ENCODE measurements around the gene MTUS2. TPM values are rescaled to one million over a fixed set of nuclear protein-coding genes. Genes with fewer than 3 reads are reported as not detected.

MTUS2 gene
- total and polyA plus RNA-seq, 4 donors = under 0.01 to 0.70 (median 0.15) TPM

DNA sequence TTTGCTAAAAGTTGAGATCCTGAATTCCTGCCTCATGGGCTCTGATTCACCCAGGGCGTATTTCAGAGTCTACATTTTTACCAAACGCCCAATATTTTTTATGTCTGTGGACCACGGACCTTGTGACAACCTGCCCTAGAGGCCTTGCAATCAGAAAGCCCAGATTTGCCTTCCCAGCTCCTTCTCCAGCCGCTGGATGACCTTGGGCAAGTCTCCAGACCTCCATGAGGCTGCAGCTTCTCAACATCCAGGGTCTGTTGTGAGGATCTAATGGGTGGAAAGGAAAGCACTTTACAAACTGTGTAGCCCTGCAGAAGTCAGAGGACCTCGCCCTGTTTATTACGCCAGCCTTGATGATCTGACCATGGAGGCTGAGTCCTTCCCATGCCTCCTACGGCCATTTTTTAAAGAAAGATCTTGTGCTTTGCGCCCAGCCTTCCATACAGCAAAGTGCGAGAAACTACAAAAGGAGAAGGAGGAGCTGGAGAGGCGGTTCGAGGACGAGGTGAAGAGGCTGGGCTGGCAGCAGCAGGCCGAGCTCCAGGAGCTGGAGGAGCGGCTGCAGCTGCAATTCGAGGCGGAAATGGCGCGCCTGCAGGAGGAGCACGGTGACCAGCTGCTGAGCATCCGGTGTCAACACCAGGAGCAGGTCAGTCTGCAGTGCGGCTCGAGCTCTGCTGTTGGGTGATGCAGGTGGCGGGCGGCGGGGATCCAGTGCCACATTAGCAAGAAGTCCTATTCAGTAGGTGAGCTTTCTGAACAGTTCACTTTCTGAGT lies 659.8 kb downstream of the MTUS2 start:
- no peak for DNase-seq (ENCODE audit: low spot score)
- H3K9ac ChIP-seq (ENCODE audit: low read depth in 1 of 2, low read length in 2 of 2) = no peak overlapping the region
- H3K4me3 ChIP-seq (ENCODE audit: low read depth in 1 of 3, low read length in 3 of 3) = no peak overlapping the region
- peaks cover 0 to 3% (median 0%) of the 10 kb centered on the region in 4 donors for H3K27me3 ChIP-seq (ENCODE audit: control insufficient read depth in 4 of 4, insufficient read depth in 4 of 4, low read length in 3 of 4)
- WGBS = 84% methylated on average over 25 of the region's 25 CpGs
- H3K9me3 ChIP-seq (ENCODE audit: control insufficient read depth in 4 of 4, low read length in 3 of 4) = no peaks in the 10 kb centered on the region
- no peak overlapping the region for H3K27ac ChIP-seq (ENCODE audit: low read depth in 1 of 2, low read length in 2 of 2)
- no peak for TF ChIP-seq FOXA2 (IDR thresholded peaks at IDR 0.05)
- TF ChIP-seq, protein P1, sequence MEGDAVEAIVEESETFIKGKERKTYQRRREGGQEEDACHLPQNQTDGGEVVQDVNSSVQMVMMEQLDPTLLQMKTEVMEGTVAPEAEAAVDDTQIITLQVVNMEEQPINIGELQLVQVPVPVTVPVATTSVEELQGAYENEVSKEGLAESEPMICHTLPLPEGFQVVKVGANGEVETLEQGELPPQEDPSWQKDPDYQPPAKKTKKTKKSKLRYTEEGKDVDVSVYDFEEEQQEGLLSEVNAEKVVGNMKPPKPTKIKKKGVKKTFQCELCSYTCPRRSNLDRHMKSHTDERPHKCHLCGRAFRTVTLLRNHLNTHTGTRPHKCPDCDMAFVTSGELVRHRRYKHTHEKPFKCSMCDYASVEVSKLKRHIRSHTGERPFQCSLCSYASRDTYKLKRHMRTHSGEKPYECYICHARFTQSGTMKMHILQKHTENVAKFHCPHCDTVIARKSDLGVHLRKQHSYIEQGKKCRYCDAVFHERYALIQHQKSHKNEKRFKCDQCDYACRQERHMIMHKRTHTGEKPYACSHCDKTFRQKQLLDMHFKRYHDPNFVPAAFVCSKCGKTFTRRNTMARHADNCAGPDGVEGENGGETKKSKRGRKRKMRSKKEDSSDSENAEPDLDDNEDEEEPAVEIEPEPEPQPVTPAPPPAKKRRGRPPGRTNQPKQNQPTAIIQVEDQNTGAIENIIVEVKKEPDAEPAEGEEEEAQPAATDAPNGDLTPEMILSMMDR (IDR thresholded peaks at IDR 0.05; ENCODE audit: low read depth, low read length, missing input control) = no peak
- no peak for TF ChIP-seq RAD21 (IDR thresholded peaks at IDR 0.05)
- TF ChIP-seq, protein P2, sequence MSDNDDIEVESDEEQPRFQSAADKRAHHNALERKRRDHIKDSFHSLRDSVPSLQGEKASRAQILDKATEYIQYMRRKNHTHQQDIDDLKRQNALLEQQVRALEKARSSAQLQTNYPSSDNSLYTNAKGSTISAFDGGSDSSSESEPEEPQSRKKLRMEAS (IDR thresholded peaks at IDR 0.05) = no peak
- H3K36me3 ChIP-seq (ENCODE audit: control insufficient read depth in 4 of 4, insufficient read depth in 3 of 4, low read depth in 1 of 4, low read length in 3 of 4) = no peaks in the 10 kb centered on the region
- H3K4me1 ChIP-seq (ENCODE audit: control insufficient read depth in 4 of 4, insufficient read depth in 4 of 4, low read length in 3 of 4) = no peaks in the 10 kb centered on the region

DNA sequence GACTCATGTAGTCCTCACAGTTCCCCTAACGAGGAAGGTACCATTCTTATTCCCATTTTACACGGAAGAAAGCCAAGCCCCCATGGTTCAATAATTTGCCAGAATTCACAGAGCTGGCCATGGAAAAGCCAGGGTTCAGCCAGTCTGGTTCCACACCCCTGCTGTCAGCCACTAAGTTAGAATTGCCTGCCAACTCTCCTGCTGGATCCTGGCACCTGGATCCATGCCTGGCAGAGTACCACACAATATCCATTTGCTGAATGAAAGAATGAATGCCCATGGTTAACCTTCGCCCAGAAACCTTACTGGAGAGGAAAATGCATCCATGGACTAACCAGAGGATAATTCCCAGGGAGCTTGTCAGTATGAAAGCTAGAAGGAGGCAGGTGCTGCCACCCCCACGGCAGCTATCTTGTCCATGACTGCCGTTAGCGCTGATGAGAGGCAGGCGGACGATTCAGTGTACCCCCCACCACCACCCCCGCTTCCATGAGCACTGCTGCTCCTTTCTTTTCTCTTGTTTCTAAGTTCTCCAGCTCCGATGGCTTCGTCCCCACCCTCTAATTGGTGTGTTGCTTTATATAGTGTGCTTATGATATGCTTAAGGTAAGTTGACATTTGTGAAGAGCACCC lies 660.9 kb downstream of the MTUS2 start:
- Histone ChIP-seq H3K4me1 (ENCODE audit: control insufficient read depth in 4 of 4, insufficient read depth in 4 of 4, low read length in 3 of 4) (no peaks in the 10 kb centered on the region), H3K4me3 (ENCODE audit: low read depth in 1 of 3, low read length in 3 of 3) (no peak overlapping the region)
- TF ChIP-seq EGR1 (IDR thresholded peaks at IDR 0.05; ENCODE audit: low read depth in 2 of 2) (no peak), FOXA2 (IDR thresholded peaks at IDR 0.05) (no peak), HNF4A (conservative IDR thresholded peaks at IDR 0.05) (no peak)
- TF ChIP-seq, protein P2 (IDR thresholded peaks at IDR 0.05) = no peak

DNA sequence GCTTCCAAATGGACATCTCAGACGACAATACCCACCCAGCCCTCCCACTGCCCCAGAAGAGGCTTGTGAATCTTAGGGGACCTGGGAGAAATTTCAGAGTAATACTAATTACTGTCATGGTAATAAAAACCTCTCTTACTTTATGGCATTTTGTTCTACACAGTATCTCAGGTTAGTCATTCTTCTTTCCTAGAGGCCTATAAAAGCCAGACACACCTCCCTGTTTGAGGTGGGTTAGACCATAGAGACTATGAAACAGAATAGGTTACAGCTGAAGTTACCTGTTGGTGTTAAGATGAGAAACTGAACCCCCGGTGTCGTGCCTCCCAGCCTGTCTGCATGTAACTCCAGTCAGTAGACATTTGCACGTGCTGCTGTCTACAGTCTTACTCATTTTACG lies 661.5 kb downstream of the MTUS2 start:
- H3K36me3 ChIP-seq (ENCODE audit: control insufficient read depth in 4 of 4, insufficient read depth in 3 of 4, low read depth in 1 of 4, low read length in 3 of 4) = no peaks in the 10 kb centered on the region
- H3K9ac ChIP-seq (ENCODE audit: low read depth in 1 of 2, low read length in 2 of 2) = no peak overlapping the region
- no peak overlapping the region for H3K27ac ChIP-seq (ENCODE audit: low read depth in 1 of 2, low read length in 2 of 2)
- no peak overlapping the region for H3K4me3 ChIP-seq (ENCODE audit: low read depth in 1 of 3, low read length in 3 of 3)
- WGBS = 86% methylated on average over 5 of the region's 5 CpGs
- no peaks in the 10 kb centered on the region for H3K9me3 ChIP-seq (ENCODE audit: control insufficient read depth in 4 of 4, low read length in 3 of 4)
- H3K27me3 ChIP-seq (ENCODE audit: control insufficient read depth in 4 of 4, insufficient read depth in 4 of 4, low read length in 3 of 4) = peaks cover 0 to 3% (median 0%) of the 10 kb centered on the region in 4 donors
- no peak for TF ChIP-seq FOXA1 (IDR thresholded peaks at IDR 0.05)
- TF ChIP-seq FOXA2 (IDR thresholded peaks at IDR 0.05) = no peak
- TF ChIP-seq GABPA (IDR thresholded peaks at IDR 0.05 in 1 of 2, conservative IDR thresholded peaks at IDR 0.05 in 1 of 2) = no peak
- TF ChIP-seq, protein P2 (IDR thresholded peaks at IDR 0.05) = no peak
- no peak for TF ChIP-seq EGR1 (IDR thresholded peaks at IDR 0.05; ENCODE audit: low read depth in 2 of 2)
- no peaks in the 10 kb centered on the region for H3K4me1 ChIP-seq (ENCODE audit: control insufficient read depth in 4 of 4, insufficient read depth in 4 of 4, low read length in 3 of 4)
- DNase-seq (ENCODE audit: low spot score) = no peak

More for the DNA sequence above, 660.9 kb downstream of the MTUS2 start:
- no peak for DNase-seq (ENCODE audit: low spot score)
- Histone ChIP-seq H3K36me3 (ENCODE audit: control insufficient read depth in 4 of 4, insufficient read depth in 3 of 4, low read depth in 1 of 4, low read length in 3 of 4) (no peaks in the 10 kb centered on the region), H3K27ac (ENCODE audit: low read depth in 1 of 2, low read length in 2 of 2) (no peak overlapping the region), H3K27me3 (ENCODE audit: control insufficient read depth in 4 of 4, insufficient read depth in 4 of 4, low read length in 3 of 4) (peaks cover 0 to 3% (median 0%) of the 10 kb centered on the region in 4 donors), H3K9ac (ENCODE audit: low read depth in 1 of 2, low read length in 2 of 2) (no peak overlapping the region), H3K9me3 (ENCODE audit: control insufficient read depth in 4 of 4, low read length in 3 of 4) (no peaks in the 10 kb centered on the region)
- WGBS = 90% methylated on average over 11 of the region's 11 CpGs
